ENCODE measurements around the gene LPAR2. TPM values are rescaled to one million over a fixed set of nuclear protein-coding genes. Genes with fewer than 3 reads are reported as not detected.

The LPAR2 gene
- polyA plus RNA-seq, 1 of the 3 experiments (the other 2 are of a cell fraction): 4.5 TPM

- ChIA-PET POLR2A (no interaction called here), CTCF (interaction anchor here (1.5 to 6.1 kb wide), 3 partner anchors 11 to 98 kb away, joined by 5 to 28 read pairs (median 17); partner anchors contain the start of gene GMIP)
- Histone ChIP-seq H3K4me1 (ENCODE audit: control insufficient read depth in 1 of 2, insufficient read depth in 2 of 2, low read depth in 1 of 2, low read length in 1 of 2) (peaks cover 0 to 13% of the 10 kb centered on the region in 2 experiments; a peak in 1 of 4 replicates), H3F3A (replicated peaks; ENCODE audit: insufficient read depth) (no peaks in the 10 kb centered on the region), H3K79me2 (ENCODE audit: insufficient read depth) (no peaks in the 10 kb centered on the region), H3K9ac (no peak overlapping the region), H3K4me3 (ENCODE audit: low read depth in 2 of 2, low read length in 1 of 2) (no peak overlapping the region), H3K4me2 (no peak overlapping the region), H4K20me1 (ENCODE audit: insufficient read depth) (no peaks in the 10 kb centered on the region), H3K9me2 (no peaks in the 10 kb centered on the region), H2AFZ (ENCODE audit: low read depth) (no peak overlapping the region), H3K36me3 (replicated peaks in 1 of 2; ENCODE audit: control insufficient read depth in 1 of 2, insufficient read depth in 2 of 2, low read length in 1 of 2) (peaks cover 7 to 9% of the 10 kb centered on the region in 2 experiments), H3K27me3 (ENCODE audit: insufficient read depth) (no peaks in the 10 kb centered on the region), H3K9me3 (no peaks in the 10 kb centered on the region), H3K27ac (ENCODE audit: low read depth in 2 of 2, low read length in 1 of 2) (no peak overlapping the region)
- TF ChIP-seq MEF2A (IDR thresholded peaks at IDR 0.05; ENCODE audit: borderline replicate concordance, low read depth): no peak
- no peak for TF ChIP-seq NRF1 (IDR thresholded peaks at IDR 0.05; ENCODE audit: low read depth, low read length)
- no peak for TF ChIP-seq USF2 (IDR thresholded peaks at IDR 0.05; ENCODE audit: borderline replicate concordance, low read depth, low read length)
- TF ChIP-seq RFX5 (IDR thresholded peaks at IDR 0.05; ENCODE audit: low read length): no peak
- no peak for TF ChIP-seq SIN3A (IDR thresholded peaks at IDR 0.05; ENCODE audit: borderline replicate concordance, low read depth, low read length)
- no peak for TF ChIP-seq RAD21 (IDR thresholded peaks at IDR 0.05; ENCODE audit: low read length)
- no peak for TF ChIP-seq CHD2 (IDR thresholded peaks at IDR 0.05; ENCODE audit: low read length, partially characterized antibody)
- TF ChIP-seq PBX3 (IDR thresholded peaks at IDR 0.05): no peak
- TF ChIP-seq JUND (IDR thresholded peaks at IDR 0.05): no peak
- TF ChIP-seq FOSL2 (IDR thresholded peaks at IDR 0.05; ENCODE audit: borderline replicate concordance, low read depth): no peak
- TF ChIP-seq MXI1 (IDR thresholded peaks at IDR 0.05; ENCODE audit: low read depth, low read length): no peak
- TF ChIP-seq REST (IDR thresholded peaks at IDR 0.05; ENCODE audit: low read depth, low read length): no peak
- no peak for TF ChIP-seq EZH2phosphoT487 (IDR thresholded peaks at IDR 0.05; ENCODE audit: borderline replicate concordance, low read depth)
- no peak for DNase-seq
- WGBS (ENCODE audit: low lambda C conversion rate): no CpG with 5 or more reads among the region's 11 CpGs
Measured at GRCh38 chr19:19630062-19630414, 2.0 kb upstream of the LPAR2 start.
